GM18861 (cell line): ENCODE measurements around the gene PIK3AP1.
A peak's percentile ranks its signal among the peaks of the same experiment; 100 is the strongest.

Experiments used
- ATAC-seq: cut with Tn5 transposase; IDR thresholded peaks from one replicate; pipeline ENCODE4 v1.9.1; 2021; ENCODE audit not compliant: unreplicated experiment

PIK3AP1 gene

GRCh38 chr10:96724621-96725020, 4.3 kb upstream of the PIK3AP1 start:
- ATAC-seq = no peak

- ATAC-seq = no peak
Observed at GRCh38 chr10:96721207-96721572, 876 bp upstream of the PIK3AP1 start.

GRCh38 chr10:96719850-96720421, 378 bp downstream of the PIK3AP1 start:
- no peak for ATAC-seq

- ATAC-seq = no peak
Observed at GRCh38 chr10:96719200-96719599, 1.1 kb downstream of the PIK3AP1 start.

GRCh38 chr10:96718304-96718990, 1.9 kb downstream of the PIK3AP1 start:
- ATAC-seq = no peak

GRCh38 chr10:96716390-96716789, 3.9 kb downstream of the PIK3AP1 start:
- no peak for ATAC-seq

- no peak for ATAC-seq
Observed at GRCh38 chr10:96714746-96715255, 5.5 kb downstream of the PIK3AP1 start.

- ATAC-seq = no peak
Observed at GRCh38 chr10:96714031-96714590, 6.2 kb downstream of the PIK3AP1 start.

- ATAC-seq = no peak
Observed at GRCh38 chr10:96712662-96713271, 7.5 kb downstream of the PIK3AP1 start.

GRCh38 chr10:96711048-96711728, 9.1 kb downstream of the PIK3AP1 start:
- ATAC-seq = no peak

- no peak for ATAC-seq
Observed at GRCh38 chr10:96709525-96709924, 10.8 kb downstream of the PIK3AP1 start.

- no peak for ATAC-seq
Observed at GRCh38 chr10:96708996-96709395, 11.3 kb downstream of the PIK3AP1 start.

- no peak for ATAC-seq
Observed at GRCh38 chr10:96708456-96708855, 11.9 kb downstream of the PIK3AP1 start.

GRCh38 chr10:96706331-96706853, 13.9 kb downstream of the PIK3AP1 start:
- no peak for ATAC-seq

- no peak for ATAC-seq
Observed at GRCh38 chr10:96705134-96705533, 15.2 kb downstream of the PIK3AP1 start.

GRCh38 chr10:96704563-96704962, 15.8 kb downstream of the PIK3AP1 start:
- no peak for ATAC-seq

GRCh38 chr10:96703358-96703757, 17.0 kb downstream of the PIK3AP1 start:
- ATAC-seq = no peak

- ATAC-seq = no peak
Observed at GRCh38 chr10:96701265-96701664, 19.0 kb downstream of the PIK3AP1 start.

GRCh38 chr10:96700374-96701099, 19.8 kb downstream of the PIK3AP1 start:
- ATAC-seq = peak; percentile 67

- no peak for ATAC-seq
Observed at GRCh38 chr10:96699613-96700012, 20.7 kb downstream of the PIK3AP1 start.
